WERI-Rb-1 (cell line): ENCODE results near the gene GSC2.
"Not testable (repeated sequence)": the region's sequence is repeated elsewhere in the genome, so short reads cannot be mapped to it uniquely, and the experiment has no call there.

Experiments used
- DNase-seq: peaks from one replicate; pipeline ENCODE4 v3.0.0-alpha.2; 2020
- H3K27ac ChIP-seq: fragments of 250-450 bp; sonication (Bioruptor Pico); 2 replicates; pipeline ENCODE4 v1.5.1; 2020; ENCODE audit warnings: mild to moderate bottlenecking, moderate library complexity
- H3K27me3 ChIP-seq: fragments of 250-450 bp; sonication (Bioruptor Pico); 2 replicates; pipeline ENCODE4 v1.5.1; 2021; ENCODE audit warnings: mild to moderate bottlenecking, low read depth, moderate library complexity; ENCODE audit not compliant: insufficient read depth, severe bottlenecking
- H3K36me3 ChIP-seq: fragments of 250-450 bp; sonication (Bioruptor Pico); 2 replicates; pipeline ENCODE4 v1.5.1; 2020; ENCODE audit warnings: mild to moderate bottlenecking, moderate library complexity
- H3K4me3 ChIP-seq: 2 replicates; pipeline ENCODE4 v1.5.1; 2011; ENCODE audit warnings: low read depth, mild to moderate bottlenecking, control low read depth, low read length
- H3K9me3 ChIP-seq: fragments of 250-450 bp; sonication (Bioruptor Pico); 2 replicates; pipeline ENCODE4 v1.5.1; 2021; ENCODE audit warnings: mild to moderate bottlenecking, moderate library complexity; ENCODE audit not compliant: severe bottlenecking
- CTCF ChIP-seq: IDR thresholded peaks from 2 replicates; pipeline ENCODE4 v1.5.1; 2011; ENCODE audit warnings: low read depth, mild to moderate bottlenecking, control low read depth, inconsistent platforms, low read length

The GSC2 gene

GRCh38 chr22:19166421-19166820 is 16.3 kb upstream of the GSC2 start:
- Histone ChIP-seq H3K9me3 (peaks cover 9% of the 10 kb centered on the region), H3K27ac (no peak overlapping the region), H3K4me3 (no peak overlapping the region), H3K27me3 (peaks cover 52% of the 10 kb centered on the region), H3K36me3 (no peaks in the 10 kb centered on the region; the same call in 1 of the 2 replicates)
- no peak for DNase-seq
- TF ChIP-seq CTCF: no peak

GRCh38 chr22:19164425-19164824 is 14.3 kb upstream of the GSC2 start:
- no peak overlapping the region for H3K27ac ChIP-seq
- no peak overlapping the region for H3K4me3 ChIP-seq
- peaks cover 37% of the 10 kb centered on the region for H3K27me3 ChIP-seq
- no peak for TF ChIP-seq CTCF
- DNase-seq: no peak
- H3K9me3 ChIP-seq: peaks cover 9% of the 10 kb centered on the region
- H3K36me3 ChIP-seq: no peaks in the 10 kb centered on the region

- not testable (repeated sequence) for H3K4me3 ChIP-seq, H3K27ac ChIP-seq, DNase-seq, H3K9me3 ChIP-seq, H3K36me3 ChIP-seq, H3K27me3 ChIP-seq
Measured at GRCh38 chr22:19158649-19159048, 8.6 kb upstream of the GSC2 start.

GRCh38 chr22:19156109-19156508 is 6.0 kb upstream of the GSC2 start:
- H3K27ac ChIP-seq, H3K4me3 ChIP-seq, H3K36me3 ChIP-seq, H3K9me3 ChIP-seq, DNase-seq: not testable (repeated sequence)
- peaks cover 25% of the 10 kb centered on the region for H3K27me3 ChIP-seq

GRCh38 chr22:19152942-19153883 is 3.1 kb upstream of the GSC2 start:
- Histone ChIP-seq H3K4me3 (no peak overlapping the region), H3K27me3 (peaks cover 47% of the 10 kb centered on the region), H3K27ac (no peak overlapping the region), H3K36me3 (no peaks in the 10 kb centered on the region), H3K9me3 (peaks cover 3% of the 10 kb centered on the region)
- no peak for TF ChIP-seq CTCF
- no peak for DNase-seq

GRCh38 chr22:19151329-19152191 is 1.5 kb upstream of the GSC2 start:
- no peak for TF ChIP-seq CTCF
- Histone ChIP-seq H3K27me3 (peaks cover 53% of the 10 kb centered on the region), H3K9me3 (peaks cover 3% of the 10 kb centered on the region), H3K36me3 (no peaks in the 10 kb centered on the region), H3K27ac (no peak overlapping the region), H3K4me3 (no peak overlapping the region)
- no peak for DNase-seq
